ENCODE measurements around the gene RPTOR.

DNA sequence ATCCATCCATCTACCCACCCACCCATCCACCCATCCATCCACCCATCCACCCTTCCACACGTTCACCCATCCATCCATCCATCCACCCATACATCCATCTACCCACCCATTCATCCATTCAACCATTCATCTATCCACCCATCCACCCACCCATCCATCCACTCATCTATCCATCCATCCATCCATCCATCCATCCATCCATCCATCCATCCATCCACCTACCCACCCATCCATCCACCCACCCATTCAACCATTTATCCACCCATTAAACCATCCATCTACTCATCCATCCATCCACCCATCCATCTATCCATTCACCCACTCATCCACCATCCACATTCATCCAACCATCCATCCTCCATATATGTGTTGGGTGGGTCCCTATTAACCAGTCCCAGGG, 26.2 kb upstream of the RPTOR start:
- TF ChIP-seq TARDBP (IDR thresholded peaks at IDR 0.05; ENCODE audit: borderline replicate concordance) = no peak
- TF ChIP-seq, protein P1, sequence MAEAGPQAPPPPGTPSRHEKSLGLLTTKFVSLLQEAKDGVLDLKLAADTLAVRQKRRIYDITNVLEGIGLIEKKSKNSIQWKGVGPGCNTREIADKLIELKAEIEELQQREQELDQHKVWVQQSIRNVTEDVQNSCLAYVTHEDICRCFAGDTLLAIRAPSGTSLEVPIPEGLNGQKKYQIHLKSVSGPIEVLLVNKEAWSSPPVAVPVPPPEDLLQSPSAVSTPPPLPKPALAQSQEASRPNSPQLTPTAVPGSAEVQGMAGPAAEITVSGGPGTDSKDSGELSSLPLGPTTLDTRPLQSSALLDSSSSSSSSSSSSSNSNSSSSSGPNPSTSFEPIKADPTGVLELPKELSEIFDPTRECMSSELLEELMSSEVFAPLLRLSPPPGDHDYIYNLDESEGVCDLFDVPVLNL (IDR thresholded peaks at IDR 0.05; ENCODE audit: low read depth, low read length) = no peak
- no peak for TF ChIP-seq EZH2 (IDR thresholded peaks at IDR 0.05; ENCODE audit: borderline replicate concordance, control insufficient read depth, low read depth, low read length)
- TF ChIP-seq, protein P2, sequence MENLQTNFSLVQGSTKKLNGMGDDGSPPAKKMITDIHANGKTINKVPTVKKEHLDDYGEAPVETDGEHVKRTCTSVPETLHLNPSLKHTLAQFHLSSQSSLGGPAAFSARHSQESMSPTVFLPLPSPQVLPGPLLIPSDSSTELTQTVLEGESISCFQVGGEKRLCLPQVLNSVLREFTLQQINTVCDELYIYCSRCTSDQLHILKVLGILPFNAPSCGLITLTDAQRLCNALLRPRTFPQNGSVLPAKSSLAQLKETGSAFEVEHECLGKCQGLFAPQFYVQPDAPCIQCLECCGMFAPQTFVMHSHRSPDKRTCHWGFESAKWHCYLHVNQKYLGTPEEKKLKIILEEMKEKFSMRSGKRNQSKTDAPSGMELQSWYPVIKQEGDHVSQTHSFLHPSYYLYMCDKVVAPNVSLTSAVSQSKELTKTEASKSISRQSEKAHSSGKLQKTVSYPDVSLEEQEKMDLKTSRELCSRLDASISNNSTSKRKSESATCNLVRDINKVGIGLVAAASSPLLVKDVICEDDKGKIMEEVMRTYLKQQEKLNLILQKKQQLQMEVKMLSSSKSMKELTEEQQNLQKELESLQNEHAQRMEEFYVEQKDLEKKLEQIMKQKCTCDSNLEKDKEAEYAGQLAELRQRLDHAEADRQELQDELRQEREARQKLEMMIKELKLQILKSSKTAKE (IDR thresholded peaks at IDR 0.05; ENCODE audit: low read depth, poor library complexity, severe bottlenecking) = no peak
- no peak for TF ChIP-seq TCF7 (IDR thresholded peaks at IDR 0.05; ENCODE audit: borderline replicate concordance)
- TF ChIP-seq, protein P3, sequence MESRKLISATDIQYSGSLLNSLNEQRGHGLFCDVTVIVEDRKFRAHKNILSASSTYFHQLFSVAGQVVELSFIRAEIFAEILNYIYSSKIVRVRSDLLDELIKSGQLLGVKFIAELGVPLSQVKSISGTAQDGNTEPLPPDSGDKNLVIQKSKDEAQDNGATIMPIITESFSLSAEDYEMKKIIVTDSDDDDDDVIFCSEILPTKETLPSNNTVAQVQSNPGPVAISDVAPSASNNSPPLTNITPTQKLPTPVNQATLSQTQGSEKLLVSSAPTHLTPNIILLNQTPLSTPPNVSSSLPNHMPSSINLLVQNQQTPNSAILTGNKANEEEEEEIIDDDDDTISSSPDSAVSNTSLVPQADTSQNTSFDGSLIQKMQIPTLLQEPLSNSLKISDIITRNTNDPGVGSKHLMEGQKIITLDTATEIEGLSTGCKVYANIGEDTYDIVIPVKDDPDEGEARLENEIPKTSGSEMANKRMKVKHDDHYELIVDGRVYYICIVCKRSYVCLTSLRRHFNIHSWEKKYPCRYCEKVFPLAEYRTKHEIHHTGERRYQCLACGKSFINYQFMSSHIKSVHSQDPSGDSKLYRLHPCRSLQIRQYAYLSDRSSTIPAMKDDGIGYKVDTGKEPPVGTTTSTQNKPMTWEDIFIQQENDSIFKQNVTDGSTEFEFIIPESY (IDR thresholded peaks at IDR 0.05) = no peak
- TF ChIP-seq, protein P4, sequence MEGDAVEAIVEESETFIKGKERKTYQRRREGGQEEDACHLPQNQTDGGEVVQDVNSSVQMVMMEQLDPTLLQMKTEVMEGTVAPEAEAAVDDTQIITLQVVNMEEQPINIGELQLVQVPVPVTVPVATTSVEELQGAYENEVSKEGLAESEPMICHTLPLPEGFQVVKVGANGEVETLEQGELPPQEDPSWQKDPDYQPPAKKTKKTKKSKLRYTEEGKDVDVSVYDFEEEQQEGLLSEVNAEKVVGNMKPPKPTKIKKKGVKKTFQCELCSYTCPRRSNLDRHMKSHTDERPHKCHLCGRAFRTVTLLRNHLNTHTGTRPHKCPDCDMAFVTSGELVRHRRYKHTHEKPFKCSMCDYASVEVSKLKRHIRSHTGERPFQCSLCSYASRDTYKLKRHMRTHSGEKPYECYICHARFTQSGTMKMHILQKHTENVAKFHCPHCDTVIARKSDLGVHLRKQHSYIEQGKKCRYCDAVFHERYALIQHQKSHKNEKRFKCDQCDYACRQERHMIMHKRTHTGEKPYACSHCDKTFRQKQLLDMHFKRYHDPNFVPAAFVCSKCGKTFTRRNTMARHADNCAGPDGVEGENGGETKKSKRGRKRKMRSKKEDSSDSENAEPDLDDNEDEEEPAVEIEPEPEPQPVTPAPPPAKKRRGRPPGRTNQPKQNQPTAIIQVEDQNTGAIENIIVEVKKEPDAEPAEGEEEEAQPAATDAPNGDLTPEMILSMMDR (IDR thresholded peaks at IDR 0.05 in 2 of 3, conservative IDR thresholded peaks at IDR 0.05 in 1 of 3; ENCODE audit: control insufficient read depth in 2 of 3, extremely low read depth in 1 of 3, insufficient read depth in 1 of 3, low read depth in 3 of 3, low read length in 3 of 3) = no peak
